K562 (cell line): Measurements from ENCODE around the gene SLC8A1. TPM values are rescaled to one million over a fixed set of nuclear protein-coding genes. Genes with fewer than 3 reads are reported as not detected.

Experiments used
- ATAC-seq: fragments of 200-7000 bp; cut with Tn5 transposase; 3 replicates; pipeline ENCODE4 v1.9.1; 2020; ENCODE audit warnings: moderate library complexity
- BruUV-seq: library from RNA; stranded (reverse); fragments of 400-500 nt; replicated peaks from 2 replicates; lab custom pipeline; 2021; lab: Mats Ljungman, UMichigan
- CTCF ChIA-PET: fragments of 300-600 bp; formaldehyde crosslinking; extraction: SDS; loops from one replicate; lab custom pipeline; 2021; ENCODE audit warnings: low intra/inter-chr PET ratio; lab: Yijun Ruan, JAX
- POLR2A ChIA-PET: fragments of 300-600, 350-650 bp; sonication (Branson Sonifier 250); formaldehyde crosslinking; extraction: SDS; loops from one replicate; lab custom pipeline; 2021; ENCODE audit warnings: antibody characterized with exemption, inconsistent platforms; lab: Yijun Ruan, JAX
- DNase-seq, 4 experiments: peaks; one replicate each; pipeline versions ENCODE4 v3.0.0 to v3.0.0-alpha.2; 2011 to 2018; ENCODE audit warnings: low spot score in 3 of 4, mixed read lengths in 3 of 4; ENCODE audit errors: extremely low read depth in 1 of 4
- FAIRE-seq: peaks from 2 replicates; lab custom pipeline; 2011; peaks lifted over from hg19 to GRCh38; lab: Jason Lieb, UNC
- H2AFZ ChIP-seq: 2 replicates; pipeline ENCODE4 v1.6.0; 2011; ENCODE audit warnings: low read depth, low read length, control low read depth, inconsistent platforms
- H3K27ac ChIP-seq: fragments of 200-600 bp; 3 replicates; pipeline ENCODE4 v1.8.0; 2011; ENCODE audit warnings: low read depth, mild to moderate bottlenecking, control low read depth, inconsistent platforms, low read length, moderate library complexity, mixed read lengths; ENCODE audit errors: extremely low read depth
- H3K27me3 ChIP-seq, 2 experiments: fragments of 300-600 bp in 1 of 2; 2 replicates in 1 of 2; 3 replicates in 1 of 2; pipeline versions ENCODE4 v1.6.0 to v1.8.0; 2011; ENCODE audit warnings: inconsistent platforms in 2 of 2, low read length in 2 of 2, mild to moderate bottlenecking in 1 of 2, mixed read lengths in 1 of 2, moderate library complexity in 1 of 2; ENCODE audit not compliant: control insufficient read depth in 2 of 2, insufficient read depth in 2 of 2
- H3K36me3 ChIP-seq: fragments of 300-600 bp; 3 replicates; pipeline ENCODE4 v1.8.0; 2011; ENCODE audit warnings: mild to moderate bottlenecking, low read length, inconsistent platforms; ENCODE audit not compliant: control insufficient read depth, insufficient read depth
- H3K4me1 ChIP-seq, 2 experiments: fragments of 200-600 bp in 1 of 2; replicated peaks in 1 of 2; 2 replicates in 1 of 2; 3 replicates in 1 of 2; pipeline versions ENCODE4 v1.5.1 to v1.8.0; 2011; ENCODE audit warnings: inconsistent platforms in 2 of 2, low read length in 2 of 2, mild to moderate bottlenecking in 1 of 2, mixed read lengths in 1 of 2, moderate library complexity in 1 of 2; ENCODE audit not compliant: control insufficient read depth in 2 of 2, insufficient read depth in 2 of 2
- H3K4me2 ChIP-seq: 2 replicates; pipeline ENCODE4 v1.6.1; 2011; ENCODE audit warnings: low read length, control low read depth, inconsistent platforms, mixed read lengths; ENCODE audit not compliant: insufficient read depth
- H3K4me3 ChIP-seq: fragments of 200-600 bp; sonication (generic), shearing (Covaris generic); 2 replicates; pipeline ENCODE4 v1.5.1; 2016; ENCODE audit warnings: control low read depth, inconsistent platforms
- H3K79me2 ChIP-seq: fragments of 200-600 bp; 3 replicates; pipeline ENCODE4 v1.8.0; 2011; ENCODE audit warnings: low read length, inconsistent platforms; ENCODE audit not compliant: control insufficient read depth, insufficient read depth
- H3K9ac ChIP-seq, 2 experiments: 2 replicates each; pipeline versions ENCODE4 v1.6.0 to v1.6.1; 2011; ENCODE audit warnings: low read depth in 2 of 2, low read length in 2 of 2, control low read depth in 1 of 2, inconsistent platforms in 1 of 2, mild to moderate bottlenecking in 1 of 2, mixed read lengths in 1 of 2; ENCODE audit not compliant: insufficient read depth in 1 of 2
- H3K9me1 ChIP-seq: one replicate; pipeline ENCODE4 v1.6.0; 2011; ENCODE audit warnings: inconsistent platforms, mild to moderate bottlenecking, low read length, moderate library complexity; ENCODE audit not compliant: control insufficient read depth, insufficient read depth
- H3K9me3 ChIP-seq: replicated peaks from 2 replicates; pipeline ENCODE4 v1.5.1; 2011; ENCODE audit warnings: low read depth, low read length, inconsistent platforms; ENCODE audit not compliant: control insufficient read depth, insufficient read depth
- H4K20me1 ChIP-seq: replicated peaks from 2 replicates; pipeline ENCODE4 v1.6.1; 2011; ENCODE audit warnings: low read length, inconsistent platforms, mixed read lengths; ENCODE audit not compliant: control insufficient read depth, insufficient read depth
- CEBPZ ChIP-seq: fragments of 150-350 bp; IDR thresholded peaks from 2 replicates; pipeline ENCODE4 v1.6.1; 2014; ENCODE audit warnings: low read depth, mild to moderate bottlenecking, low read length, borderline replicate concordance
- ELK3 ChIP-seq: fragments of 450-650 bp; formaldehyde crosslinking; IDR thresholded peaks from 2 replicates; pipeline ENCODE4 v1.4.0; 2020; ENCODE audit warnings: mild to moderate bottlenecking
- ETV5 ChIP-seq: sonication (generic); formaldehyde crosslinking; IDR thresholded peaks from 2 replicates; pipeline ENCODE4 v1.4.0; 2020; ENCODE audit warnings: low read depth, mild to moderate bottlenecking, missing genetic modification reagents
- EZH2 ChIP-seq: IDR thresholded peaks from 2 replicates; pipeline ENCODE4 v1.6.1; 2012; ENCODE audit warnings: low read depth, mild to moderate bottlenecking, inconsistent platforms, low read length, borderline replicate concordance
- MXD1 ChIP-seq: fragments of 250-450 bp; sonication (Bioruptor Pico); IDR thresholded peaks from 2 replicates; pipeline ENCODE4 v1.8.0; 2021; ENCODE audit warnings: borderline replicate concordance, mild to moderate bottlenecking, moderate library complexity; ENCODE audit not compliant: poor library complexity, severe bottlenecking
- NCOA6 ChIP-seq: fragments of 450-650 bp; IDR thresholded peaks from 2 replicates; pipeline ENCODE4 v1.6.1; 2017; ENCODE audit warnings: mild to moderate bottlenecking
- SRSF9 ChIP-seq: fragments of 200-400 bp; formaldehyde crosslinking; IDR thresholded peaks from 2 replicates; pipeline ENCODE4 v1.6.1; 2017; ENCODE audit warnings: low read depth, low read length, borderline replicate concordance
- TCF7L2 ChIP-seq: fragments of 150-350 bp; IDR thresholded peaks from 2 replicates; pipeline ENCODE4 v1.6.1; 2016; ENCODE audit warnings: low read depth, mild to moderate bottlenecking, low read length, moderate library complexity
- TFAM ChIP-seq: fragments of 250-450 bp; sonication (Bioruptor Pico); conservative IDR thresholded peaks from 2 replicates; pipeline ENCODE4 v1.5.0; 2021; ENCODE audit warnings: mild to moderate bottlenecking, moderate library complexity
- ZBTB11 ChIP-seq, 3 experiments: fragments of 200-800 bp in 1 of 3; fragments of 250-450 bp in 1 of 3; fragments of 450-650 bp in 1 of 3; sonication (Bioruptor Pico) in 1 of 3; sonication (Bioruptor generic) in 1 of 3; formaldehyde crosslinking in 1 of 3; IDR thresholded peaks; 2 replicates each; pipeline versions ENCODE4 v1.6.1 to v1.8.0; 2016 to 2022; ENCODE audit warnings: mild to moderate bottlenecking in 2 of 3, missing genetic modification characterization in 2 of 3, missing compliant biosample characterization in 1 of 3, moderate library complexity in 1 of 3
- ZNF347 ChIP-seq: fragments of 450-650 bp; formaldehyde crosslinking; IDR thresholded peaks from 2 replicates; pipeline ENCODE4 v1.4.0; 2020; ENCODE audit warnings: low read depth, mild to moderate bottlenecking, moderate library complexity
- ZNF354B ChIP-seq: fragments of 250-450 bp; sonication (Bioruptor Pico); IDR thresholded peaks from 2 replicates; pipeline ENCODE4 v1.4.0; 2020
- ZNF644 ChIP-seq: fragments of 200-800 bp; sonication (Bioruptor generic); IDR thresholded peaks from 2 replicates; pipeline ENCODE4 v1.6.1; 2016; ENCODE audit warnings: low read depth, missing genetic modification characterization, missing compliant biosample characterization
- WGBS: fragments of 100-300 bp; shearing (Covaris generic); methylation state at CpG from one replicate; pipeline ENCODE4 v1.1.6; 2016; ENCODE audit warnings: low coverage, mixed read lengths; ENCODE audit not compliant: insufficient coverage; ENCODE audit errors: missing lambda C conversion rate; 5-methylcytosine and 5-hydroxymethylcytosine counted together
- in situ Hi-C: fragments of 300-500 bp; cut with MboI; formaldehyde crosslinking; loops from 4 replicates; pipeline ENCODE4 v1.15.0; 2018; ENCODE audit warnings: inconsistent platforms, mixed read lengths
- intact Hi-C: fragments of 100-400 bp; cut with micrococcal nuclease; formaldehyde crosslinking; loops from 2 replicates; pipeline ENCODE4 v1.14.2; 2022
- polyA plus RNA-seq, 8 experiments: library from polyadenylated mRNA; depleted of rRNA in 4 of 8; stranded (reverse) in 5 of 8; unstranded in 3 of 8; fragments of >200 nt; fragmentation: Nextera tagmentation in 2 of 8; fragmentation: Illumina TruSeq in 1 of 8; extraction: Ambion mirVana in 2 of 8; extraction: Trizol in 1 of 8; gene quantifications; 2 replicates each; pipeline versions ENCODE4 v1.2.1 to v1.2.3, GENCODE V29; 2011 to 2014; ENCODE audit warnings: inconsistent platforms in 1 of 8, missing spikeins in 1 of 8
- total RNA-seq, 7 experiments: library from RNA; depleted of rRNA in 6 of 7; stranded (reverse); fragments of >200 nt in 6 of 7; fragmentation: Illumina TruSeq in 2 of 7; extraction: Trizol in 2 of 7; gene quantifications; 2 replicates each; pipeline versions ENCODE4 v1.2.1 to v1.2.3, GENCODE V29; 2011 to 2021; ENCODE audit warnings: low replicate concordance in 1 of 7

SLC8A1 gene
- total and polyA plus RNA-seq, 9 of the 15 experiments (the other 6 are each of a cell fraction or from before 2014, with no cell fraction given) = not detected

GRCh38 chr2:40210968-40211353 lies 240.9 kb downstream of the SLC8A1 start:
- Histone ChIP-seq H2AFZ (no peak overlapping the region), H3K9ac (no peak overlapping the region), H3K4me3 (no peak overlapping the region)
- ATAC-seq = no peak
- 0% methylated on average over 1 of the region's 1 CpG for WGBS
- CTCF ChIA-PET = no interaction called here
- TF ChIP-seq ZNF644 (no peak), SRSF9 (no peak), ZBTB11 (CRISPR knock-in tag; IDR thresholded peaks at IDR 0.05) (no peak), CEBPZ (no peak), ETV5 (CRISPR knock-in tag) (no peak), EZH2 (no peak), ZNF347 (no peak), TFAM (no peak), ELK3 (CRISPR knock-in tag) (no peak), MXD1 (no peak), NCOA6 (no peak), ZNF354B (no peak), TCF7L2 (no peak)
- TF ChIP-seq, all 486 proteins: peak for 0
- Histone ChIP-seq H3K4me1 (no peaks in the 10 kb centered on the region), H3K4me2 (no peak overlapping the region), H3K36me3 (no peaks in the 10 kb centered on the region), H4K20me1 (no peaks in the 10 kb centered on the region), H3K9me1 (no peaks in the 10 kb centered on the region), H3K27me3 (no peaks in the 10 kb centered on the region), H3K27ac (no peak overlapping the region), H3K79me2 (no peaks in the 10 kb centered on the region), H3K9me3 (no peaks in the 10 kb centered on the region)
- in situ Hi-C loops = no loop called here
- intact Hi-C loops = no loop called here
- no TSS peak for BruUV-seq
- POLR2A ChIA-PET = no interaction called here
- FAIRE-seq (no peak), DNase-seq (no peak)
